ENCODE measurements around the gene MSI2.
A peak's percentile ranks its signal among the peaks of the same experiment; 100 is the strongest.

The MSI2 gene

GRCh38 chr17:57424273-57424672 lies 167.9 kb downstream of the MSI2 start:
- H2BK5ac ChIP-seq (ENCODE audit: low read length), result no peak overlapping the region
- no peaks in the 10 kb centered on the region for H3K27me3 ChIP-seq (ENCODE audit: control insufficient read depth in 3 of 3, insufficient read depth in 3 of 3, low read depth in 1 of 3, low read length in 3 of 3)
- no peak overlapping the region for H3K4me2 ChIP-seq (ENCODE audit: insufficient read depth, low read length, poor library complexity, severe bottlenecking)
- H3K23ac ChIP-seq (ENCODE audit: low read depth, low read length, poor library complexity), result no peak overlapping the region
- no peak overlapping the region for H2BK15ac ChIP-seq (ENCODE audit: low read length)
- no peak overlapping the region for H3K4me3 ChIP-seq (ENCODE audit: low read length in 2 of 2)
- no peak overlapping the region for H2AK5ac ChIP-seq (ENCODE audit: low read depth, low read length)
- H2BK12ac ChIP-seq (ENCODE audit: low read length), result no peak overlapping the region
- H3K4ac ChIP-seq (ENCODE audit: low read length), result no peak overlapping the region
- no peak overlapping the region for H3K9ac ChIP-seq (ENCODE audit: low read depth, low read length, poor library complexity)
- no peak overlapping the region for H2AFZ ChIP-seq (ENCODE audit: low read length)
- H2BK120ac ChIP-seq (ENCODE audit: low read depth, low read length), result no peak overlapping the region
- H4K91ac ChIP-seq (ENCODE audit: low read depth, low read length, poor library complexity), result no peak overlapping the region
- H3K36me3 ChIP-seq (replicated peaks in 1 of 2; ENCODE audit: control insufficient read depth in 2 of 2, insufficient read depth in 2 of 2, low read length in 2 of 2), result peaks cover 2 to 22% of the 10 kb centered on the region in 2 donors
- H3K18ac ChIP-seq (ENCODE audit: low read length), result no peak overlapping the region
- H3K9me3 ChIP-seq (replicated peaks in 1 of 2; ENCODE audit: control insufficient read depth in 2 of 2, insufficient read depth in 1 of 2, low read depth in 1 of 2, low read length in 2 of 2), result peaks cover 0 to 15% of the 10 kb centered on the region in 2 donors
- no peak for DNase-seq (ENCODE audit: low spot score)
- WGBS, 2 donors (ENCODE audit: extremely low coverage in 2 of 2, insufficient read length in 2 of 2, insufficient replicate concordance in 1 of 2), result no CpG with 5 or more reads among the region's 2 CpGs
- peaks cover 2% of the 10 kb centered on the region for H3K79me1 ChIP-seq (ENCODE audit: low read depth, low read length)
- H3K4me1 ChIP-seq (ENCODE audit: control insufficient read depth in 2 of 2, insufficient read depth in 1 of 2, low read depth in 1 of 2, low read length in 2 of 2), result peaks cover 11 to 17% of the 10 kb centered on the region in 2 donors
- H3K27ac ChIP-seq (replicated peaks; ENCODE audit: low read length), result no peak overlapping the region
- H4K8ac ChIP-seq (ENCODE audit: low read depth, low read length), result no peak overlapping the region
- no peak overlapping the region for H3K14ac ChIP-seq (ENCODE audit: low read length)

GRCh38 chr17:57424777-57425188 lies 168.5 kb downstream of the MSI2 start:
- H3K4ac ChIP-seq (ENCODE audit: low read length), result no peak overlapping the region
- H4K8ac ChIP-seq (ENCODE audit: low read depth, low read length), result no peak overlapping the region
- DNase-seq (ENCODE audit: low spot score), result no peak
- peaks cover 2% of the 10 kb centered on the region for H3K79me1 ChIP-seq (ENCODE audit: low read depth, low read length)
- H3K9me3 ChIP-seq (replicated peaks in 1 of 2; ENCODE audit: control insufficient read depth in 2 of 2, insufficient read depth in 1 of 2, low read depth in 1 of 2, low read length in 2 of 2), result peaks cover 0 to 15% of the 10 kb centered on the region in 2 donors
- no peak overlapping the region for H2BK5ac ChIP-seq (ENCODE audit: low read length)
- no peak overlapping the region for H3K23ac ChIP-seq (ENCODE audit: low read depth, low read length, poor library complexity)
- no peak overlapping the region for H2BK12ac ChIP-seq (ENCODE audit: low read length)
- no CpG with 5 or more reads among the region's 5 CpGs for WGBS, 2 donors (ENCODE audit: extremely low coverage in 2 of 2, insufficient read length in 2 of 2, insufficient replicate concordance in 1 of 2)
- no peak overlapping the region for H3K14ac ChIP-seq (ENCODE audit: low read length)
- no peak overlapping the region for H2BK15ac ChIP-seq (ENCODE audit: low read length)
- H3K27me3 ChIP-seq (ENCODE audit: control insufficient read depth in 3 of 3, insufficient read depth in 3 of 3, low read depth in 1 of 3, low read length in 3 of 3), result no peaks in the 10 kb centered on the region
- no peak overlapping the region for H2AK5ac ChIP-seq (ENCODE audit: low read depth, low read length)
- H3K18ac ChIP-seq (ENCODE audit: low read length), result peak overlapping the region; percentile 27
- H3K4me2 ChIP-seq (ENCODE audit: insufficient read depth, low read length, poor library complexity, severe bottlenecking), result no peak overlapping the region
- no peak overlapping the region for H2AFZ ChIP-seq (ENCODE audit: low read length)
- H4K91ac ChIP-seq (ENCODE audit: low read depth, low read length, poor library complexity), result no peak overlapping the region
- H3K4me1 ChIP-seq (ENCODE audit: control insufficient read depth in 2 of 2, insufficient read depth in 1 of 2, low read depth in 1 of 2, low read length in 2 of 2), result peaks cover 11 to 17% of the 10 kb centered on the region in 2 donors
- no peak overlapping the region for H2BK120ac ChIP-seq (ENCODE audit: low read depth, low read length)
- no peak overlapping the region for H3K27ac ChIP-seq (replicated peaks; ENCODE audit: low read length)
- H3K36me3 ChIP-seq (replicated peaks in 1 of 2; ENCODE audit: control insufficient read depth in 2 of 2, insufficient read depth in 2 of 2, low read length in 2 of 2), result peaks cover 2 to 22% of the 10 kb centered on the region in 2 donors
- no peak overlapping the region for H3K4me3 ChIP-seq (ENCODE audit: low read length in 2 of 2)
- no peak overlapping the region for H3K9ac ChIP-seq (ENCODE audit: low read depth, low read length, poor library complexity)

- no peak overlapping the region for H2BK15ac ChIP-seq (ENCODE audit: low read length)
- no peak overlapping the region for H3K27ac ChIP-seq (replicated peaks; ENCODE audit: low read length)
- H3K27me3 ChIP-seq (ENCODE audit: control insufficient read depth in 3 of 3, insufficient read depth in 3 of 3, low read depth in 1 of 3, low read length in 3 of 3), result no peaks in the 10 kb centered on the region
- H2BK120ac ChIP-seq (ENCODE audit: low read depth, low read length), result no peak overlapping the region
- DNase-seq (ENCODE audit: low spot score), result no peak
- WGBS, 2 donors (ENCODE audit: extremely low coverage in 2 of 2, insufficient read length in 2 of 2, insufficient replicate concordance in 1 of 2), result no CpG with 5 or more reads among the region's 5 CpGs
- H3K4me2 ChIP-seq (ENCODE audit: insufficient read depth, low read length, poor library complexity, severe bottlenecking), result no peak overlapping the region
- H3K18ac ChIP-seq (ENCODE audit: low read length), result no peak overlapping the region
- no peak overlapping the region for H3K9ac ChIP-seq (ENCODE audit: low read depth, low read length, poor library complexity)
- no peak overlapping the region for H2BK12ac ChIP-seq (ENCODE audit: low read length)
- peaks cover 3% of the 10 kb centered on the region for H3K79me1 ChIP-seq (ENCODE audit: low read depth, low read length)
- H2AFZ ChIP-seq (ENCODE audit: low read length), result no peak overlapping the region
- no peak overlapping the region for H4K91ac ChIP-seq (ENCODE audit: low read depth, low read length, poor library complexity)
- no peak overlapping the region for H3K4ac ChIP-seq (ENCODE audit: low read length)
- H3K4me3 ChIP-seq (ENCODE audit: low read length in 2 of 2), result no peak overlapping the region
- H2BK5ac ChIP-seq (ENCODE audit: low read length), result no peak overlapping the region
- H2AK5ac ChIP-seq (ENCODE audit: low read depth, low read length), result no peak overlapping the region
- no peak overlapping the region for H3K14ac ChIP-seq (ENCODE audit: low read length)
- peaks cover 11 to 17% of the 10 kb centered on the region in 2 donors for H3K4me1 ChIP-seq (ENCODE audit: control insufficient read depth in 2 of 2, insufficient read depth in 1 of 2, low read depth in 1 of 2, low read length in 2 of 2)
- H4K8ac ChIP-seq (ENCODE audit: low read depth, low read length), result no peak overlapping the region
- peaks cover 0 to 15% of the 10 kb centered on the region in 2 donors for H3K9me3 ChIP-seq (replicated peaks in 1 of 2; ENCODE audit: control insufficient read depth in 2 of 2, insufficient read depth in 1 of 2, low read depth in 1 of 2, low read length in 2 of 2)
- H3K36me3 ChIP-seq (replicated peaks in 1 of 2; ENCODE audit: control insufficient read depth in 2 of 2, insufficient read depth in 2 of 2, low read length in 2 of 2), result peaks cover 2 to 16% of the 10 kb centered on the region in 2 donors
- H3K23ac ChIP-seq (ENCODE audit: low read depth, low read length, poor library complexity), result no peak overlapping the region
These were observed 169.1 kb downstream of the MSI2 start for GRCh38 chr17:57425431-57425830.

- Histone ChIP-seq H4K91ac (ENCODE audit: low read depth, low read length, poor library complexity) (no peak overlapping the region), H4K8ac (ENCODE audit: low read depth, low read length) (no peak overlapping the region), H3K4ac (ENCODE audit: low read length) (no peak overlapping the region), H2AK5ac (ENCODE audit: low read depth, low read length) (no peak overlapping the region), H2AFZ (ENCODE audit: low read length) (no peak overlapping the region), H2BK15ac (ENCODE audit: low read length) (no peak overlapping the region), H3K79me1 (ENCODE audit: low read depth, low read length) (peaks cover 3% of the 10 kb centered on the region), H3K9me3 (replicated peaks in 1 of 2; ENCODE audit: control insufficient read depth in 2 of 2, insufficient read depth in 1 of 2, low read depth in 1 of 2, low read length in 2 of 2) (peaks cover 0 to 15% of the 10 kb centered on the region in 2 donors), H3K36me3 (replicated peaks in 1 of 2; ENCODE audit: control insufficient read depth in 2 of 2, insufficient read depth in 2 of 2, low read length in 2 of 2) (peaks cover 2 to 13% of the 10 kb centered on the region in 2 donors), H3K4me3 (ENCODE audit: low read length in 2 of 2) (no peak overlapping the region), H3K27ac (replicated peaks; ENCODE audit: low read length) (no peak overlapping the region), H3K9ac (ENCODE audit: low read depth, low read length, poor library complexity) (no peak overlapping the region), H3K4me1 (ENCODE audit: control insufficient read depth in 2 of 2, insufficient read depth in 1 of 2, low read depth in 1 of 2, low read length in 2 of 2) (peaks cover 12 to 17% of the 10 kb centered on the region in 2 donors), H3K23ac (ENCODE audit: low read depth, low read length, poor library complexity) (no peak overlapping the region), H3K4me2 (ENCODE audit: insufficient read depth, low read length, poor library complexity, severe bottlenecking) (no peak overlapping the region), H2BK120ac (ENCODE audit: low read depth, low read length) (no peak overlapping the region), H2BK5ac (ENCODE audit: low read length) (no peak overlapping the region), H3K14ac (ENCODE audit: low read length) (no peak overlapping the region), H3K18ac (ENCODE audit: low read length) (no peak overlapping the region), H2BK12ac (ENCODE audit: low read length) (no peak overlapping the region), H3K27me3 (ENCODE audit: control insufficient read depth in 3 of 3, insufficient read depth in 3 of 3, low read depth in 1 of 3, low read length in 3 of 3) (no peaks in the 10 kb centered on the region)
- WGBS, 2 donors (ENCODE audit: extremely low coverage in 2 of 2, insufficient read length in 2 of 2, insufficient replicate concordance in 1 of 2), result no CpG with 5 or more reads among the region's 10 CpGs
- DNase-seq (ENCODE audit: low spot score), result no peak
These were observed 169.9 kb downstream of the MSI2 start for GRCh38 chr17:57425903-57426880.

Data from neuronal stem cell (in vitro differentiated cells).